GM13977 (cell line): ENCODE data around the gene SUPT3H.

Source experiments
- DNase-seq: peaks from one replicate; pipeline ENCODE4 v3.0.0; 2012; ENCODE audit warnings: low spot score
- in situ Hi-C: fragments of 300-500 bp; cut with MboI; formaldehyde crosslinking; loops from one replicate; pipeline ENCODE4 v1.12.0; 2022; ENCODE audit warnings: low sequenced_read_pairs, low pct_unique_long_range_greater_than_20kb, mixed read lengths, inconsistent platforms; ENCODE audit not compliant: unreplicated experiment
- TF ChIP-seq, protein P1 (sequence below): IDR thresholded peaks from 2 replicates; pipeline ENCODE4 v1.5.1; 2012; ENCODE audit warnings: mild to moderate bottlenecking, control low read depth; ENCODE audit not compliant: insufficient read depth; ENCODE audit errors: extremely low read depth, missing control alignments

SUPT3H gene

DNA sequence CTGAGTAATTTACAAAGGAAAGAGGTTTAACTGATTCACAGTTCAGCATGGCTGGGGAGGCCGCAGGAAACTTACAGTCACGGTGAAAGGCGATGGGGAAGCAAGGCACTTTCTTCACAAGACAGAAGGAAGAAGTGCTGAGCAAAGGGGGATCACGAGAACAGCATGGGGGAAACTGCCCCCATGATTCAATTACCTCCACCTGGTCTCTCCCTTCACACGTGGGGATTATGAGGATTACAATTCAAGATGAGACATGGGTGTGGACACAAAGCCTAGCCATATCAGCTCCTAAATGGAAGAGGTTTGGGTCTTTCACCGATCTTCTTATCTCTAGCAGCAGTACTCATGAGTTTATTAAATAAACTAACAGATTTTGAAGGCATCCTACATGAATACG lies 202.5 kb downstream of the SUPT3H start:
- no peak for DNase-seq
- in situ Hi-C loops = no loop called here
- TF ChIP-seq, protein P1, sequence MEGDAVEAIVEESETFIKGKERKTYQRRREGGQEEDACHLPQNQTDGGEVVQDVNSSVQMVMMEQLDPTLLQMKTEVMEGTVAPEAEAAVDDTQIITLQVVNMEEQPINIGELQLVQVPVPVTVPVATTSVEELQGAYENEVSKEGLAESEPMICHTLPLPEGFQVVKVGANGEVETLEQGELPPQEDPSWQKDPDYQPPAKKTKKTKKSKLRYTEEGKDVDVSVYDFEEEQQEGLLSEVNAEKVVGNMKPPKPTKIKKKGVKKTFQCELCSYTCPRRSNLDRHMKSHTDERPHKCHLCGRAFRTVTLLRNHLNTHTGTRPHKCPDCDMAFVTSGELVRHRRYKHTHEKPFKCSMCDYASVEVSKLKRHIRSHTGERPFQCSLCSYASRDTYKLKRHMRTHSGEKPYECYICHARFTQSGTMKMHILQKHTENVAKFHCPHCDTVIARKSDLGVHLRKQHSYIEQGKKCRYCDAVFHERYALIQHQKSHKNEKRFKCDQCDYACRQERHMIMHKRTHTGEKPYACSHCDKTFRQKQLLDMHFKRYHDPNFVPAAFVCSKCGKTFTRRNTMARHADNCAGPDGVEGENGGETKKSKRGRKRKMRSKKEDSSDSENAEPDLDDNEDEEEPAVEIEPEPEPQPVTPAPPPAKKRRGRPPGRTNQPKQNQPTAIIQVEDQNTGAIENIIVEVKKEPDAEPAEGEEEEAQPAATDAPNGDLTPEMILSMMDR = no peak

DNA sequence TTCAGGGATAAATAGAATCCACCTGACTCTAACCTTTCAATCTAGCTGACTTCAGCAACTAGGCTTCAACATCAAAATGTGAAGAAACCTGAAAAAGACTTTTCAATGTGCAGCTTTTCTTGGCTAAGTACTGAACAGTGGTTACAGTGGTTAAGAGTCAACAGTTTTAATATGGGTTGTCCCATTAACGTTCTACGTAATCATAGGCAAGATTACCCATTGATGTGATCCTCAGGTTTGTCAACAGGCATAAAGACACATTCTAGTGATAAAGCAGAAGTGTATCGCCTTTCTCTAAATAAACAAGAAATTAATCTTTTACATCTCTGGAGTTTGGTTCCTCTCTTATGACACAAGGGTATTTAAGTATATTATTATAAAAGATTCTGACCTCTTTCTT lies 203.7 kb downstream of the SUPT3H start:
- in situ Hi-C loops = no loop called here
- DNase-seq = no peak

DNA sequence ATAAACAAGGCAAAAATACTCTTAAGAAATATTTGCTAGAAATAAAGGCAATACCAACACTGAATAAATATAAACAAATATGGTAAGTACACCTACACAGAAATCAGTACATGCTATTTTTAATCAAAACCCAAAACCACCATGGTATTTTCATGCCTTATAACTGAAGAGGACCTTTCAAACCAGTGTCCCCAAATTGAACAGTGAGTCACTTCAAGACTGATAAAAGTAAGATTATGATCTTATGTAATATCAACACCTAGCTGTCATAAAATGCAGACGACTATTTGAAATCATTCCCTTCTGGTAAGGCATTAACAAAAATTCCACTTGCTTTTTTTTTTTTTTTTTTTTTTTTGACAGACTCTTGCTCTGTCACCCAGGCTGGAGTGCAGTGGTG lies 206.4 kb downstream of the SUPT3H start:
- in situ Hi-C loops = no loop called here
- DNase-seq = no peak
- TF ChIP-seq, protein P1 = no peak

More for the DNA sequence above, 203.7 kb downstream of the SUPT3H start:
- TF ChIP-seq, protein P1 = no peak

- TF ChIP-seq, protein P1 = no peak
- no peak for DNase-seq
- in situ Hi-C loops = no loop called here
Observed at GRCh38 chr6:45170309-45170708, 207.4 kb downstream of the SUPT3H start.

DNA sequence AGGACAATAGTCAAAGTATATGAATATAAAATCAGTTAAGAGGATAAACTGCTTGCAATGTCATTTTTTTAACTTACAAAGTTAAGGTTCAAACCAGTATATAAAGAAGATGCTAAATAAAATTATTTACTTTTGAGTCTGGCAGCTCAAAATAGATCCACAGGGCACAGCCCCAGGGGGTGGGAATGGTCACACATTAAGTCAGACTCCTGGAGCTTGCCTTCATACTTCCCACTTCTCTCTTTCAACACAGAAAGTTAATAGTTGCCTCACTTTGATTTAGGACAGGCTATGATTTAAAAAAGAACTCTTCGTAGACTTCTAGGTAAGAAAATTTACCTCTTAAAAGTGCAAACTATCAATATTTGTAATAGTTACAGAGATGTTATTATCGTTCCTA lies 207.9 kb downstream of the SUPT3H start:
- in situ Hi-C loops = no loop called here
- TF ChIP-seq, protein P1 = no peak
- DNase-seq = no peak

GRCh38 chr6:45163952-45164766 lies 213.6 kb downstream of the SUPT3H start:
- TF ChIP-seq, protein P1 = no peak
- peak; percentile 38 for DNase-seq
- in situ Hi-C loops = no loop called here

- DNase-seq = no peak
- TF ChIP-seq, protein P1 = no peak
- in situ Hi-C loops = no loop called here
Observed at GRCh38 chr6:45160305-45160704, 217.4 kb downstream of the SUPT3H start.
